Effector CD8-positive, alpha-beta T cell (primary cell): ENCODE measurements around the gene TSHZ2.

Source experiments
- DNase-seq: peaks from one replicate; lab custom pipeline; 2025; lab: John Stamatoyannopoulos, UW

TSHZ2 gene

GRCh38 chr20:53381568-53382262, 409.6 kb downstream of the TSHZ2 start:
- no peak for DNase-seq

- no peak for DNase-seq
Measured at GRCh38 chr20:53382263-53382844, 410.2 kb downstream of the TSHZ2 start.

DNA sequence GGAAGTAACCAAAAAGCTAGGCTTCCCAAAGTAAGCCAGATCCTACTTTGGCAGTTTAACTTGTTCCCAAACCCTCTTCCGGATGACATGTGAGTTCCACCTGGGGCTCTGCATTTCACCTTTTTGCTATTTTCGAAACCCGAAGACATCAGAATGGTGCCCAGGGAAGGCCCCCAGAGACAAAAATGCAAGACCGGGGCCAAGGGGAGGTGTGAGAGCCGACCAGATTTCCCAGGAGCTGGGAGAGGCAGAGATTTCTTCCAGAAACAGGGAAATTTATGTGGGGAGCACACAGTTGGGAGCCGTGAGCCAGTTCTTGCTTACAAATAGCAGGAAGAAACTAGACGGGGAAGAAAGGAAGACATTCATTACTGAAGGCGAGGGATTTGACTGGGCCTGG, 411.8 kb downstream of the TSHZ2 start:
- DNase-seq = no peak

GRCh38 chr20:53384392-53384791, 412.2 kb downstream of the TSHZ2 start:
- DNase-seq = no peak

- DNase-seq = no peak
Measured at GRCh38 chr20:53385941-53386767, 414.0 kb downstream of the TSHZ2 start.

DNA sequence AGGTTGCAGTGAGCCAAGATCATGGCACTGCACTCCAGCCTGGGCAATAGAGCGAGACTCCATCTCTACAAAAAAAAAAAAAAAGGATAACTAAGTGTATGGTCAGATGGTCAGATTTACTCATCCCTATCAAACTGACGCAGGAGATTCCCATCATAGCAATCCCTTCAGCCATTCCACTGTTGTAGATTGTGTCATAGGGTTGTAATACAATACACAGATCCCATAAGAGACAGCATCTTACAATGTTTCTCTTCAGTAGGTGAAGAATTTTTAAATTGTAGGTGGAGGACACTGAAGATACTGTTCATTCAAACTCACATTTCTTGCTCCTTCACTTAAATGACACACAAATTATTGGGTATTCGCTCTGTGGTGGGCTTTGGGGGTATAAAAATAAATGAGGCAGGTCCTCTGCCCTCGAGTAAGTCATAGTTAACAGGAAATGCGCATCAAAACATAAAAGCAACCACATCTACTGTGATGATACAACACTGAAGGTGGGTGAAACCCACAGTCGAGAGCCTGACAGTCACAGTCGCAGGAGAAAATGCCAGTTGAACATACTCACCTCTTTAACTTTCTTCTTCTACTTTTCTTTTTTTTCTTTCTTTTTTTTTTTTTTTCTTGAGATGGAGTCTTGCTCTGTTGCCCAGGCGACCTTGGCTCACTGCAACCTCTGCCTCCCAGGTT, 416.0 kb downstream of the TSHZ2 start:
- peak; percentile 10 for DNase-seq

DNA sequence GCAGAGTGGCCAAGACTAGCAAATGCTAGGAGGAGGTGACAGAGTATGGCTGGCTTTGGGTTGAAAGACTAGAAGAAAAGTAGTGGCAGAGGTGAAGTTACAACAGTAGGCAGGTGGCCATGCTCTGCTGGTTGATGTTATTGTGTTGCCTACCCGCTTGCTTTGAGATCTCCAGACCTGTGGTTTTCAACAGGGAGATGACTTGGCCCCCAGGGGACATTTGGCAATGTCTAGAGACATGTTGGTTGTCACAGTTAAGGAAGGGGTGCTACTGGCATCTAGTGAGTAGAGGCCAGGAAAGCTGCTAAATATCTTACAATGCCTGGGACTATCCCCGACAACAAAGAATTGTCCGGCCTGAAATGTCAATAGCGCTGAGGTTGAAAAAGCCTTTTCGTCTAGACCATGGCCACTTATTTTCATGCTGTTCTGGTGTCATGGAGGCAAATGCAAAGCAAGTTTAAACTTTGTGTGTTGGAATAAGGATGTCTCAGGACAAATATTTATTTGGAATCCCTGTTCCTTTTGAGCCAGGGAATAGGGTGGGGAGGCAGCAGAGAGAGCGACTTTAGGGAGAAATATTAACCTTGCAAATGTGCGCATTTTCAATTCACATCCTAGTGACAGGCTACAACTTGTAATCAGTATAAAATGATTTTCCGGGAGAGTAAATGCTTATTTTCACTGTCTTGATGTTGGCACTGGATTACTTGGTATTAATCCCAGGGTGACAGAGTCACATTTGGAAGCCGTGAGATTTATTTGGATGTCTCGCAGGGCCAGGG, 417.6 kb downstream of the TSHZ2 start:
- no peak for DNase-seq

GRCh38 chr20:53390770-53391169, 418.6 kb downstream of the TSHZ2 start:
- no peak for DNase-seq

- no peak for DNase-seq
Measured at GRCh38 chr20:53394433-53394832, 422.3 kb downstream of the TSHZ2 start.

GRCh38 chr20:53395188-53395923, 423.2 kb downstream of the TSHZ2 start:
- DNase-seq = no peak

- DNase-seq = no peak
Measured at GRCh38 chr20:53399083-53399482, 426.9 kb downstream of the TSHZ2 start.

- no peak for DNase-seq
Measured at GRCh38 chr20:53399592-53400335, 427.6 kb downstream of the TSHZ2 start.

DNA sequence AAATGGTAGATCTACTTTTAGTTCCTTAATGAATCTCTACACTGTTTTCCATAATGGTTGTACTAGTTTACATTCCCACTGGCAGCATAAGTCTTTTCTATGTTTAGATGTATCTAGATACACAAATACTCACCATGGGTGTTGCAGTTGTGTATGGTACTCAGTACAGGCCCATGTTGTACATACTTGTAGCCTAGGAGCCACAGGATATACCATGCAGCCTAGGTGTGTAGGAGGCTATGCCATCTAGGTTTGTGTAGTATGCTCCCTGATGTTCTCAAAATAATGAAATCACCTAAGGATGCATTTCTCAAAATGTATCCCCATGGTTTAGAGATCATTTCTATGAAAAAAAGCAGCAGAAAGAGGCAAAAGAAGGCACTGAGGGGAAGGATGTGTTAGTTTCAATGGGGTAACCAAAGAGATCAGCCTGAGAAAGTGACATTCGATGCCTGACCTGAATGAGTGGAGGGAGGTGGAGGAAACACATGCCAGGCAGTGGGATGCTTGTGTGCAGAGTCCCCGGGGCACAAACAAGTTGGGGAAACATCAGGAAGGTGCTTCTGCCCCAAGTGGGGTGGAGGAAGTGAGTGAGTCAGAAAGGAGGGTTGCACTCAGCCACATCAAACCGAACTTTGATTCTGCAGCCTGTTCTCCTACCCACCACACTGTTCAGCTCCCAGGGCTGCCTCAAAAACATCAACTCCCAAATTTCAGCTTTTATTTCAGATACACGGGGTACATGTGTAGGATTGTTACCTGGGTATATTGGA, 430.3 kb downstream of the TSHZ2 start:
- no peak for DNase-seq

- no peak for DNase-seq
Measured at GRCh38 chr20:53403029-53403428, 430.9 kb downstream of the TSHZ2 start.

DNA sequence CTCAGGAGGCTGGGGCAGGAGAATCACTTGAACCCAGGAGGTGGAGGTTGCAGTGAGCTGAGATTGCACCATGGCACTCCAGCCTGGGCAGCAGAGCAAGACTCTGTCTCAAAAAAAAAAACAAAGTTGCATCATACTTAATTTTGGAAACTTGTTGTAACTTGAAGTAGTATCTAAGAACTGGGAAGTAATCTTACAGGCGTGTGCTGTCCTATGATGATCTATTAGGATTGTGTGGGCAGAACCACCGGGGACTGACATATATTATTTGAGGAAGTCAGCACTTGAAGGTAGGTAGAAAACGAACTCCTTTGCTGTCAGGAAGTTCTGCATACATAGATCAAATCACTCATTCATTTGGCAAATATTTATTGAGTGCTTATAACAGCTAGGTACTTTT, 433.0 kb downstream of the TSHZ2 start:
- no peak for DNase-seq

DNA sequence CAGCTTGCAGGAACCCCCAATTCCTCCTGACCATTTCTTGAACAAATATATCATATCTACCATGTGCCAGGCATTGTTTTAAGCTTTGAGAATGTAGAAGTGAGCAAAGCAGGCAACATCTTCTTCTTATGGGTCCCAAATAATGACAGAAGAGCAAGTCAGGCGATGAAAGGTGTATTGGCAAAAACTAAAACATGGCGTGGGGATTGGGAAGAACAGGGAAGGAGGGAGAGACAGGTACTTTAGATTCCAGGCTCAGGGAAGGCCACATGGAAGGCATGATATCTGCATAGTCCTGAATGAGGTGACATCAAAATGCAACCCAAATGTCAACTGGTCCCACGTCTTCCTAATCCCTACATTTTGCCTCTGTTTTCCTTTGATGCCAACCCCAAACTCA, 434.4 kb downstream of the TSHZ2 start:
- no peak for DNase-seq

DNA sequence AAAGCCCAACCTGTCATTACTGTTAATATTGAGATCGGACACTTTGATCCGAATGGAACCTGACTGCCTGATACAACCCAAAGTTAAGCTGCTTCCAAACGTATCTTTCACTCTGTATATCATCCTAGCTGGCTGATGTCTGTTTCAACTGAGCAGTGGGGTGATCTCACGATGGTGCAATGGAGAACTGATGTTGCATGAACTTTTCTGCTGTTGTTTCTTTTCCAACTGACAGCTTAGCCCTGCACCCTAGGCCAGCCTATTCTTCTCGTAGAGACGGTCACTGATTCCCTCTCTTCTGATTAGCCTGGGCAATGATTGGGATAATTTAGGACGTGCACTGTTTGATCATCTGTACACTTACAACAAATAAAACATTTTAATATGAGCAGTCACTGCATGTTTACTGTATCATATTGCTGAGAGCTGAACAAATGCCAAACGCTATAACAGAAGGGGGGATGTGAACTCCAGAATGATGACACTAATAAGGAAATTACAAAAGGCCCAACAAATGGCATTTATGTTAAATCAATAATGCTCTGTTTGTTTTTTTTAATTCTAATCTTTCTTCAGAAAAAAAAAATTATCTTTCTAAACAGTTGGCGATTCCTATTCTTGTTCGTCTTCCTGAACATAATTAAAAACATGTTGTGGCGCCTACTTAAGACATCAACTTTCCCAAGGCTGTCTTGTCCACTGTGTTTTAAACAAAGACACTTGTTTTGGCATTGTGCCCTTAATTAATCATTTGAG, 436.7 kb downstream of the TSHZ2 start:
- no peak for DNase-seq

GRCh38 chr20:53409447-53409717, 437.2 kb downstream of the TSHZ2 start:
- no peak for DNase-seq

GRCh38 chr20:53411129-53411528, 439.0 kb downstream of the TSHZ2 start:
- DNase-seq = no peak
